Stimulated activated CD4-positive, alpha-beta T cell treated with anti-CD3 and anti-CD28 coated beads, Interleukin-15, amount 100 ng/mL, for 24 hours (primary cell): Measurements from ENCODE around the gene SLC35E2B.
"Not testable (repeated sequence)": the region's sequence is repeated elsewhere in the genome, so short reads cannot be mapped to it uniquely, and the experiment has no call there.

Experiments
- DNase-seq: peaks from one replicate; pipeline ENCODE4 v3.0.0-alpha.2; 2020

SLC35E2B gene

DNA sequence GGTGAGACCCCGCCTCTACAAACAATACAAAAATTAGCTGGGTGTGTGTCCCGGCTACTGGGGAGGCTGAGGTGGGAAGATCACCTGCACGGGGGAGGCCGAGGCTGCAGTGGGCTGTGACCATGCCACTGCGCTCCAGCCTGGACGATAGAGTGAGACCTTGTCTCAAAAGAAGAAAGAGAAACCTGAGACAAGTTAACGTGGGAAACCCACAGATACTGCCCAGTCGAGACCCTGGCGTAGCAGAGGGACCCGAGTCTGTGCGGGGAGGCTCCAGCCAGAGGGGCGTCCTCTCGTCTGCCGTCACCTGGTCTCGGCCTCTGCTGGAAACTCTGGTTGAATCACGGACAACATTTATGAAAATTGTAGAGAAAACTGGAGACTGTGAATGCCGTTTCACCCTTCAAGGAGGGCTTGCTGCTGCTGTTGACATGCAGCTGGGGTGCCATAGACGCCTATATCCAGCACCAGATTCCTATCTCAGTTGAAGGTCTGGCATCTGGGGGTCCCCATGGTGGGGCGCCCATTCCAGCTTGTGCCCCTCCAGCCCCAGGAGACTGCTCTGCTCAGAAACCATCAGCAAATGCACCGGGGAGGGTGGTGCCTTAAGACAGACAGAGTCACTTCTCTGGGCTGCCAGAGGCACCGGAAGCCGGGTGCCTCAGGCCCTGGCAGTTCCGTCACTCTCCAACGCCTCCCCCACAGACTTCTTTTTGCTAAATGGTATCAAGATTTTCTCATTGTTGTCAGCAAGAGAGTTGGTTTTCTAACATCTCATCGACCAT, 20.2 kb downstream of the SLC35E2B start:
- no peak for DNase-seq

DNA sequence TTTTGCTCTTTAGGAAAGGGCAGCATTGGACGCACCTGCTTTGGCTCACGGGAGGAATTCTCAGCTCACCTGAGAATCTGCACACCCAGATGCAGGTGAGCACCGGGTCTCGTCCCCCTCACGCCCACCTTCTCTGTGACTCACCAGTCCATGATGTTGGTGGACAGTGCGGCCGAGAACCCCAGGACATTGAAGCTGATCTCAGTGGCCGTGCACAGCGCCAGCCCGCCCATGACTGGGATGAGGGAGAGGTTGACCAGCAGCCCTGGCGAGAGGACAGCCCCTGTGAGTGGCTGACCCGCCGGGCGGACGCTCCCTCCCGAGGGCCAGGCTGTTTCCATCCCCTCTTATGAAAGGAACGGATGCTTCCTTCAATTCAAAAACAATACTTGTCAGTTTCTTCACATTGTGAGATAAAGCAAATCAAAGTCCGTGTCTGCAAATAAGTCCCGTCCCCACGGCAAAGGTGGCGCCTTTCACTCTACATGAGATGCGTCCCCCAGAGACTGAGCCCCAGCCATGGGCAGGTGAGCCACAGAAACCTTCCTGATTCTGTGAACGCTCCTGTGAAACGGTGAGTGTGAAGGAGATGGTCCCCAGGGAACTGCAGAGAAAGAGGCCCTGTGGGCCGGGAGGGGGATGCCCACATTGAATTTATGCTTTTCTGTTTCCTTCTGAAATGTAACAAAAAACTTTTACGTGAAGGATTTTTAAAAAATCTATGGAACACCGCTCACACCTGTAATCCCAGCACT, 21.1 kb downstream of the SLC35E2B start:
- no peak for DNase-seq

DNA sequence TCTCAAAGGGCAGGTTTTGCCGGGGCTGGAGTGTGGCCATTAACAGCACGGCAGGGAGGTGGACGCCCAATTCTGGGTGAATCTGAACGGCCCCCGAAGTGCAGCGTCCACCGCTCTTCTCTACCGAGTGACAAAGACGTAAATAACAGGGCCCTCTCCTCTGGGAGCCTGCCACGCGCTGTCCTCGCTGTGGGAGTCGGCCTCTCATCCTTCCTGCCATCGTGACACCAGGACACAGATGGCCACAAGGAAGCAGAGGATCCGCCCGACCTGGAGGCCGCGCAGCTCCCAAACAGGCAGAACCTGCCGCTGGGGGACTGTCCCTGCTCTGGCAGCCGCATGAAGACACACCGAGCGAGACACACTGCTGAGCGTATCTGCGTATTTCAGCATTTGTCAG, 21.7 kb downstream of the SLC35E2B start:
- DNase-seq, result no peak

DNA sequence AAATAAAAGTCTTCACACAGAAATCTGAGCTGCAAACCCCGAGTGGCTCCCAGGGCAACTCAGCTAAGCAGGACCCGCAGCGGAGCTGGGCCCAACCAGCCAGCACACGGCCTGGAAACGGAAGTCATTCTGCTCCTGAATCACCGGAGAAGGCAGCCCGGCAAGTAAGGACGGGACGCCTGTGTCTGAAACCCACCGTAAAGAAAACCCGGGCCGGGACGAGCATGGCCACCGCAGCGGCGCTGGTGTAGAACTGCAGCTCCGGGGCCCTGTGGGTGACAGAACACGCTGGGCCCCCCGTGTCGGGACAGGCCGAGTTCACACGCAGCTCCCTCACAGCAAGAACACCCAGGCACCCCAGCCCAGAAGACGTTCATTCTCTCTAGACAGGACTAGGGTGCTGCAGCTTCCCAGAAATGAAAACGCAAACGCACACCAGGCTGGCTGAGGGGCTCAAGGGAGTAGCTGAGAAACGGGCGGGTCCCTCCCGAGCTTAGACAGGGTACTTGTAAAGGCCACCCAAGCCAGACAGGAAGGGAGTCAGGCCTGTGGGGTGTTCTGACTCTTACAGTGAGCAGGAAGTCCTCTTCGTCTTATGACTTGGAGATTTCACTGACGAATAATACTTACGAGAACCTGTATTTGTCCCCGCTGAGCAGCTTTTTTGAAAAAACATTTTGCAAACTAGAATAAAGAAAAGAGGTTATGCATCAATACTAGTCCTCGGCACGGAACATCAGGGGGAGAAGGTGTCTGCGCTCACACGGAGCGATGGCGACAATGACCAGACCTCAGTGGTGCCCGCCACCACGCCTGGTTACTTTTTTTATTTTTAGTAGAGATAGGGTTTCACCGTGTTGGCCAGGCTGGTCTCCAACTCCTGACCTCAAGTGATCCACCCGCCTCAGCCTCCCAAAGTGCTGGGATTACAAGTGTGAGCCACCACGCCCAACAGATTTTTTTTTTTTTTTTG, 22.8 kb downstream of the SLC35E2B start:
- no peak for DNase-seq

DNA sequence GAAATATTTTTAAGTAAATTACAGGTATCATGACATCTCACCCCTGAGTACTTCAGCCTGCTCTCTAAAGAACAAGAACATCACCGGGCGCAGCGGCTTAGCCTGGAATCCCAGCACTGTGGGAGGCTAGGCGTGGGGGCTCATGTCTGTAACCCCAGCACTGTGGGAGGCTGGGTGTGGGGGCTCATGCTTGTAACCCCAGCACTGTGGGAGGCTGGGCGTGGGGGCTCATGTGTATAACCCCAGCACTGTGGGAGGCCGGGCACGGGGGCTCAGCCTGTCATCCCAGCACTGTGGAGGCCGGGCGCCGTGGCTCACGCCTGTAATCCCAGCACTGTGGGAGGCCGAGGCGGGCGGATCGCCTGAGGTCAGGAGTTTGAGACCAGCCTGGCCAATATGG, 26.1 kb downstream of the SLC35E2B start:
- DNase-seq, result no peak

DNA sequence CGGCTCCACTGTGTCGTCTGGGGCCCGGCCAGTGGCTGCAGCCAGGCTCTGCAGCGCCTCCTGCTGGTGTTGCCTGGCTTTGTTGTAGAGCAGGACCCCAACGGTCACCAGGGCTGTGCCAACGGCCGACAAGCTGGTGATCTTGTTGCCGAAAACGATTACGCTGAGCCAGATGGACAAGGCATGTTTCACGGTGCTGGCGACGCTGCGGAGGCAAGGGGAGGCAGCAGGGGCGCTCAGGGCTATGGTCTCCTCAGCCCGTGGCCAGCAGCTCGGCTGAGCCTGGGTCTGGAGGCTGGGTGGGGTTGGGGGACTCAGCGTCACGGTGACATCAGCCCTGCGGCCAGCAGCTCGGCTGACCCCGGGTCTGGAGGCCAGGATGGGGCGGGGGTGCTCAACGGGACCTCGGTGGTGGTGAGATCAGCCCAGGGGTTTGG, 26.8 kb downstream of the SLC35E2B start:
- DNase-seq, result peak; percentile 56

DNA sequence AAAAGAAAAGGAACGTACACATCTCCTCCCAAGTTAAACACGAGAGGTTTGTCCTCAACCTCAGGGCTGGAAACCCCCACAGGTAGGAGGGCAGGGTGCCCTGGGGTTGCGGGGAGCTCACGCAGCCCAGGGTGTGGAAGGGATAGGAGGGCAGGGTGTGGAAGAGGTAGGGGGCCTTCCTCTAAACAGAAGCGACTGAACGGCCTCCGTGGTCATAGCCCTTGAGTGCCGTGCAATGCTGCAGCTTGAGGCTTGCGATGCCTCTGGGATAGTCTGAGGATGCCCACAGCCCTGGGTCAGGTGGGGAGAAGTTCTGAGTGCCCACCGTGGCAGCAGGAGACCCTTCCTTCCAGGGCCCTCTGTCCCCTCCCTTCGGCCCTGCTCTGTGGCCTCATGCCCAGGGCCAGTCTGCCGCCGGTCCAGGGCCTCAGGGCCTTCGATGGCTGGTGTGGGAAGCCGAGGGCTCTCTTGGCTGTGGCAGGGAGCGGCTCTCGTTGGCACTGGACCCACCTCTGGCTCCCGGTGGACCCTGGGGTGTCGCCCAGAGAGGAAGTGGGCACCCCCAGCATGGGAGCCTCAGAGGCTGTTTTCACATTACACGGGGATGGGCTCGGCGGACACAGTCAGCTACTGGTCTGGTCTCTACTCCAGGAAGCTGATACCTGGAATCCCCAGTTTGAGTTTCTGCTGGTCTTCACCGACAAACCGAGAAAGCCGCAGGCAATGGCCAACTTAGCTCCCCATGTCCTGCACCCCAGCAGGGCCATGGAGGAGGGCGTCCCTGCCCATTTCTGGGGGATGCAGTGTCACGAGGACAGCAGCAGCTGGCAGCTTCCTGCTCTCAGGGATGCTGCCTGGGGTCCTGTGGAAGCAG, 27.4 kb downstream of the SLC35E2B start:
- DNase-seq, result no peak

DNA sequence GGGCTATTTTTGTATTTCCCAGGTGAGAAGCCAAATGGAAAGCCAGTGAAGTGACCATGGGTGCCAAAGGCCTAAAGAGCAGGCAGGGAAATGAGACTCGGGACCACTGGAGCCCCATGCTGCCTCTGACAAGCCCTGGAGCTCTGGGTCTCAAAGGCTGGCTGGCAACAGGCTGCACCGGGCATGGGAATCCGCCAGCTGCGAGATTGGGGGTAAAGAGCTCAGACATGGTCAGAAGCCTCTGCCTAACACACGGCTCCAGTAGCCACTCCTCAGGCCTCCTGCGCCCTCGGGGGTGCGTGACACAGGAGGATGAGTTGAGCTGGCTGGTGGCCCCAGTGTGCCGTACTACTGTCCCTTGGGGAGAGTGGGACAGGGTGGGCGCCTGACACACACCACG, 28.3 kb downstream of the SLC35E2B start:
- not testable (repeated sequence) for DNase-seq

DNA sequence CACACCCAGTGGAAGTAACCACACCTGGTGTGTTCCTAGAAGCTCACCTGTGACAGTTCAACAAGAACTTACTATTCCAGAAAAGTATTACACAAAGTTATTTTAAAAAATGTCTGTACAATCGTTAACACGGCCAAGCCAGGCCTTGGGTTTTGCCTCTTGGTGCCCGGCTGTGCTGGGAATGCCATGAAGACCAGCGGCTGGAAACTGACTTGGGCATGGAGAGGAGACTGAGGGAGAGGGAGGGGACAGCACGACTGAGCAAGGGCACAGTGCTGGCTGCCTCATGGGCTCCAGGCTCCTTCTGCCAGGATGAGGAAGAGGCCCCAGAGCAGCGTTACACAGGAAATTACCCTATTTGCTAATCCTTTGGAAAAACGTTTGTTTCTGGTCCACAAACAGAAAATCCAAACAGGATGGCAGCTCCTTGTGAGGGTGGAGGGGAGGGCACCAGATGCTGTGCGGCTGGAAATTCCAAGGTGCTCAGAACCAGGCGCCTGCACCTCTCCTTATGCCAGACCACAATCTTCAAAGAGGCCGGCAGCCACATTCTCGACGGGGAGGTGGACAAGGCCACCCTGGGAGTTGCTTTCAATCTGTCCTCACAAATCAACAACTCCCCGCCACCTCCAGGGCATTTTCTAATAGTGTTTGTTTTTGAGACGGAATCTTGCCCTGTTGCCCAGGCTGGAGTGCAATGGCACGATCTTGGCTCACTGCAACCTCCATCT, 29.6 kb downstream of the SLC35E2B start:
- DNase-seq, result not testable (repeated sequence)

DNA sequence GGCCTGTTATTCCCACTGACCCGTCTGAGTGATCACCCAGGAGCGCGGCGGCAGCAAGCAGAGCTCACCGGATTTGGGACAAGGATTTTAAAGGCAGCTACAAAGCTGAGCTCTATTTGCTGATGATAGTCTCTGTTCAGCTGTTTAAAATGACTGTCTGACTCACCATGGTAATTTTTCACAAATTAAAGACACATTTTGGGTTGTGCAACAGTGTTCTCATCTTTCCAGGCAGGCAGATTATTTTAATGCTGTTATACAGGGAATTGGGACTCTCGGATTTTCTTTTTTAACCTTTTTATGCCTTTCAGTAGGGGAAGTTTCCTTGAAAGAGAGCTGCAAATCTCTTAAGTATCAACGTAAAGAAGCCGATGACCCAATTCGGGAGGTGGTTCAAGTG, 30.2 kb downstream of the SLC35E2B start:
- DNase-seq, result not testable (repeated sequence)

DNA sequence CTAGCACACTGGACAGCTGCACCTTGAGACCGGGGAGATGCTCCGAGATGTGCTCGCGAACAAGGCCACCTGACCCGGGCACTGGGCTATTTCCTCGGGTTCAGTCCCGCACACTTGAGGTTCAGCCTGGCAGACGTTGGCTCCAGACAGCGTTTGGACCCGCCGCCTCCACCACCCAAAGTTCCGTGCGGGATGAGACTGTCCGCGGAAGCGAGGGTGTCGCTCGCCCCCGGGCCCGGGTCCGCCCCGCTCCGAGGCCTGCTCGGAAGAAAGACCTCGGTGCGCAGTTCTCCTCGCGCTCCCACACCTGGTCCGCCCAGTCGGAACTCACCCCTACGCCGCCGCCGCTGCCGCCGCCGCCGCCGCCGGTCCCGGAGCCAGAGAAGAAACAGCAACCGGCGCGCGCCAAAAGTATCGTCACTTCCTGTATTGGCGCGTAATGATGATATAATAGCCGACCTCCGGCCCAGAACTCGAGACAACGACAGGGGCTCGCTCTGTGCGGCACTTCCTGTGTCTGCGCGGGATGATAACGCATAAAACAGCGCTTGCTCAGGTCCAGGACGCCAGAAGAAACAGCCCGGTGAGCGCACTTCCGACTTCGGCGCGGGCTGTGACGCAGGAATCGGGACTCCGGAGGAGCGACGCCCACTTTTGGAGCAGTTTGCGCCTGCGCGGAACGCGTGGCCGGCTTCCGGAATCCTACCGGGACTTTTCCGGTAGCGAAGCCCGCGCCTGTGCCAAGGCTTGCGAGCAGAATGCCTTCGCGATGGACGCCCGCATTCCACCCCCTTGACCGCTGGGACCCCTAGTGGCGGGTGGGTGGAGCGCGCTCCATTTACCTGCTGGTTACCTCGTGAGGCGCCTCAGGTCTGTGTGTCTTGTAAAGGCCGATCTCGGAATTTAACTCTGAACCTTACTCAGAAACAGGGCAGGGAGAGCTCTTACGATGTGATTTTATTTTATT, 33.7 kb downstream of the SLC35E2B start, which contains the start of gene CDK11B:
Gene CDK11B, minus strand, starts transcription at position 422 of the 967 bp plus-strand sequence. CDS start 1,519 bp downstream, outside the sequence.
- DNase-seq, result peak; percentile 99

DNA sequence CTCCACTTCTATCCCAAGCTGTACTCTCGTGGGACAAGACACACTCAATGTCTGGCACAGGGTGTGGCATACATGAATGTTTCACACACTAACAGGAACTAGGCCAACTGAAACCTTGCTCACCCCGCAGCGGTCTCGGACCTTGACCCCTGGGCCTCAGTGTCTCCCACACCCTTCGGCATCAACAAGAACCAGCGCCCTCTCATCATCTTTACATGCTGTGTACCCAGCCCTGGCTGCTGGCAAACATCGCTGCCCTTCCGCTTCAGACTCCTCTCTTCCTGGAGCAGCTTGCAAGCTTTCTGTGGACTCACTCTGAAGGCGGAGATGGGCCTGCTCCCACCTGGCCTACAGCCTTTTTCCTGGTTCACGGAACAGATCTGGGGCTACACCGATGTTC, 44.3 kb downstream of the SLC35E2B start:
- DNase-seq, result not testable (repeated sequence)

DNA sequence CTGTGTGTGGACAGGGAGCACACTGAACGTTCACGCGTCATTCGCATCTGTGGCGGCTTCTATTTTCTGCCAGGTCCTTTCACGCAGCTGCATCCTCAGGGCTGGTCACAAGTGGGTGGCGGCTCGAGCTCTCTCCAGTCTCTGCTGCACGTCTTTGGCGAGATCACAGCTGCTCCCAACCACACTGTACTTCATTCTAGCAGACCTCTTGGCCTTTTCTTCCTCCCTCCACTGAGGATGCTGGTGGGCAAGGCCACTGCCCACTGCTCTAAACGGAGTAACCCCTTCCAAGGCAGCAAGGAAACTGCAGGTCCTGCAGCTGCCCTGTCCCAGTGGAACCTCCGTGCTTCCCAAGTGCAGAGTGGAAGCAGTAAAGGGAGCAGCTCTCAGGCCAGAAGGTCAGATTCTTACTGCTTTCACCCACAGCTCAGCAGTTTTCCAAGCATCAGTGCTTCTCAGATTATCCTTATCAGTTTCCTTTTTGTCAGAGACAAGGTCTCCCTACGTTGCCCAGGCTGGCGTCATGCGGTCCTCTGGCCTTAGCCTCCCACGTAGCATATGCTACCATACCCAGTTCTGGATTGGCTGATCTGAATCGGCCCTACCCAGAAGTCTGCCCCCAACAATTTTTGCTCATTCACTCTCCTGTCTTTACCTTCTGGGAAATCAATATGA, 44.9 kb downstream of the SLC35E2B start:
- DNase-seq, result not testable (repeated sequence)

DNA sequence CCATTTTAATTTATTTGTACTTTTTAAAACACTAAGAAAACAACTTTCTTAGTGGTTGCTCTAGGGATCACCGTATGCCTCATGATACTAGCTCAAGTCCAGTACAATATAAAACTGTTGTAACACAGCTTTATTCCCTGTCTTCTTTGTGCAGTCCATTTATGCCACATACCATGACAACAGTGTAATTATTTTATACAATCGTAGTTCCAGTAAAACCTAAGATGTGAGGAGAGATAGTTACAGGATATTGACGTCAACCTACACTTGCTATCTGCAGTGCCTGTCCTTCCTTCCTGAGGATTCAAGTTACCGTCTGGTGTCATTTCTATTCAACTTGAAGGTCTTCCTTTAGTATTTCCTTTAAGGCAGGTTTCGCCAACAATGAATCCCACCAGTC, 46.3 kb downstream of the SLC35E2B start:
- DNase-seq, result not testable (repeated sequence)

DNA sequence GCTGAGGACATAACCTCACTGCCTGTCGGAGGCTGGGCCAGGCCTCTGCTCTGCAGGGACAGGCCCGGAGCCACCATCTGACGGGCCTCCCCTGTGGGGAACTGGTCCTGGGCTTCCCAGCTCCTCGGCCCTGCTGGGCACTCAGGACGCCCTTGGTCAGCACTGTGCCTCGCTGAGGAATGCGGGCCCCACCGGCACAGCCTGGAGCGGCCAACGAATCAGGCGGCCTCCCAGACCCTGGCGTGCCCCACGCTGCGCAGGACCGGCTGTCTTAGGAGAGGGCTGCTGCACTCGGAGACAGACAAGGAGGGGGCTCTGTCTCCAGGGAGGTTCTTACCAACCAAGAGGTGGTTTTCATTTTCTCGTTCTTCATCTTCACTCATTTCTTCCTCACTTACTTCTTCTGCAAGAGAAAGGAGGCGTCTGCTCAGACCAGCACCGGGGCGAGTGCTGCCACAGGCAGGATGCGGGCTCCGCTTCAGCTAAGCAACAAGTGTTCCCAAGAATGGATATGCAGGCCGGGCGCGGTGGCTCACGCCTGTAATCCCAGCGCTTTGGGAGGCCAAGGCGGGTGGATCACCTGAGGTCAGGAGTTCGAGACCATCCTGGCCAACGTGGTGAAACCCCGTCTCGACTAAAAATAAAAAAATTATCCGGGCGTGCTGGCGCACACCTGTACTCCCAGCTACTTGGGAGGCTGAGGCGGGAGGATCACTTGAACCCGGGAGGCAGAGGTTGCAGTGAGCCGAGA, 51.7 kb downstream of the SLC35E2B start:
- DNase-seq, result not testable (repeated sequence)

DNA sequence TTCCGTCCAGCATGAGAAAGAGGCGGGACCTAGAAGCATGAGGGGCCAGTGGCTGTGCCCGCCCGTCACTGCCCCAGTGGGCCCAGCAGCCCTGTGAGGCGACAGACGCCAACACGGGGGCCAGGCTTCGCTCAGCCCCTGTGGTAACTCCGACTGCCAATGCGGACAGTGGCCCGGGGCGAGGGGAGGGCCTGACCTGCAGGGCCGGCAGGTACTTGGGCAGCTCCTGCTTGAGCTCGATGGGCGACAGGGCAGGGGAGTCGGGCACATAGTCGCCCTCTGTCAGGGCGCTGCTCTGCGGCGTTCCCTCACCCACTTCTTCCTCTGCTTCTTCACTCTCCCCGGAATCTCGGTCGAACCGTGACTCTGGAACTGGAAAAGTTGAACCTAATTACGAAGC, 52.5 kb downstream of the SLC35E2B start:
- not testable (repeated sequence) for DNase-seq

DNA sequence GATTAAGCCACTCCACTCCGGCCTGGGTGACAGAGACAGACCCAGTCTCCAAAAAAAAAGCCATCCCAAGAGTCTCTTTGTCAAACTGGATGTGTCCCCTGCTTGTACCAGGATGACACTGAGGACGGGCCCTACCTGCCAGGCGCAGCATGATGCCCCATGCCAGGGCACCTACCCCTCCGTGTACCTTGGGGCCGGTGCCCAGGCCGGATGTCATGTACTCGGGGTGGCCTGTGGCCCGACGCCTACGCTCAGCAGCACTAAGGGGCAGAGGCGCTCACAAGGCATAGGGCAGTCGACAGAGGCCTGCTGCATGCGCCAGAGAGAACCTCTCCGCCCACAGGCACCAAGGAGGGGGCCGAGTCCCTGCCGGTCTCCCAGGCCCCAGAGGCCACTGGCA, 53.2 kb downstream of the SLC35E2B start:
- DNase-seq, result not testable (repeated sequence)

DNA sequence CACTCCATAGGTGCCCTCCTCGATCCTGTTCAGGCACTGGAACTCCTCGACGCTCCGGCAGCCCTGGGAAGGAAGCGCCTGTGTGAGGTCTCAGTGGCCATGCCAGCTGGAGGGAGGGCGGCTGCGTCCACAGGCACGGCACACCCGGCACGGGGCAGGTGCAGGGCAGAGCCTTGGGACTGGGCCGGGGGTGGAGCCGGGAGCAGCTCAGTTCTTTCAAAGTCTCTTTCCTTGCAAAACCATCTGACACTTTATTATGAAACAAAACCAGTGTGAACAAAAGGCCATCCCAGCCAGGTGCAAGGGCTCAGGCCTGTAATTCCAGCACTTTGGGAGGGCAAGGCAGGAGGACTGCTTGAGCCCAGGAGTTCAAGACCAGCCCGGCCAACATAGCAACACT, 54.1 kb downstream of the SLC35E2B start:
- not testable (repeated sequence) for DNase-seq
